ENCODE data around the gene NUP210L.
"Not testable (repeated sequence)": the region's sequence is repeated elsewhere in the genome, so short reads cannot be mapped to it uniquely, and the experiment has no call there.

The NUP210L gene

DNA sequence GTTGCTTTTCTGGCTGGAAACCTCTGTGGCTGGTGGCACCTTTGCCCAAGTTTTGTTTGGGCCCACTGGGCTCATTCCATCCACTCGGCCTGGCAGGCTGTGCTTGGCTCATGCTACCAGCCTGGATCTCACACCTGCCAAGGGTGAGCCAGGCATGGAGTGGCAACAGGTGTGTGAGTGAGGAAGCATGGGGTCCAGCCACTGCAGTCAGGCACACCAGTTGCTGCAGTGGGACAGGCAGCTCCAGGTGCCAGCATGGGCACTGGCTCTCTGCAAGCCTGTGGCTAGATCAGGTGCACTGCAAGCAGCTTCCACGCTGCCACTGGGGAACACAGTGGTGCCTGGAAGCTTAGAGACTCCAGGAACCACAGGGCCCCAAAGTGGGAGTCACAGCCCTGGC is 57.0 kb downstream of the NUP210L start:
- DNase-seq (ENCODE audit: low spot score): no peak

DNA sequence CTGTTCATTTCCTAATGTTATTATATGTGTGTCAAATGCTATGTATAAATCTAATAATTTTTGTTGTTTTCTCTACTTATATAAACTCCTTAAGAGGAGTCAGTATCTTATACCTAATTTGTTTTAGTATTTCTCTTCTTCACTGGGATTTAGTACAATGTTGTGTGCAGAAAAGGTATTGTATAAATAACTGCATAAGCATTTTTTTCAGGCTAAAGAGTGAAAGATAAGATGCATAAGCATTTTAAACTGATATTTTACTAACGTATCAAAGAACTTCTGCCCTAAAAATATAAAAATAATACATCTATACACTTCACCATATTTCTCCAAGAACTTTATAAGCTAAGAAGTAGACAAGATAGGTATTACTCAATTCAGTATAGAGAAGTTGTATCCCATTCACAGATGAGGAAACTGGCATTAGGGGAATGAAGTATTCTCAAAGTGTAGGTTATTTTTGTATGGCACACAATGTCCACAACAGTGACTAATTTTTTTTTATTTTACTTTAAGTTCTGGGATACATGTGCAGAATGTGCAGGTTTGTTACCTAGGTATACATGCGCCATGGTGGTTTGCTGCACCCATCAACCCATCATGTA is 59.3 kb downstream of the NUP210L start:
- no peak for DNase-seq (ENCODE audit: low spot score)

DNA sequence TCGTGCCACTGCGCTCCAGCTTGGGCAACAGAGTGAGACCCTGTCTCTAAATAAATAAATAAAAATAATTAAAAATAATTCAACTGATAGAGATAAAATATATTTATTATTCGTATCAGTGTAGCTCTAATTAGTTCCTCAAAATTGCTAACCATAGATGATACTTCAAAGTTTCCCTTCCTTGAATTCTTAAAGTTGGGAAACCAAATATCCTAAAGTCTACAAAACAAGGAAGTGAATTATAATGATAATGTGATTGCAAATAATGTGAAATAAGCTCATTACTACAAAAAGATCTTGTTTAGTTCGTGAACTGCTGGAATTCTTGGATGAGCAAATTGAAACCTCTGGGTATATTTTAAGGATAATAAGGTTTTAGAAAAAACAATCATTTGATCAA is 60.5 kb downstream of the NUP210L start:
- DNase-seq (ENCODE audit: low spot score): no peak

DNA sequence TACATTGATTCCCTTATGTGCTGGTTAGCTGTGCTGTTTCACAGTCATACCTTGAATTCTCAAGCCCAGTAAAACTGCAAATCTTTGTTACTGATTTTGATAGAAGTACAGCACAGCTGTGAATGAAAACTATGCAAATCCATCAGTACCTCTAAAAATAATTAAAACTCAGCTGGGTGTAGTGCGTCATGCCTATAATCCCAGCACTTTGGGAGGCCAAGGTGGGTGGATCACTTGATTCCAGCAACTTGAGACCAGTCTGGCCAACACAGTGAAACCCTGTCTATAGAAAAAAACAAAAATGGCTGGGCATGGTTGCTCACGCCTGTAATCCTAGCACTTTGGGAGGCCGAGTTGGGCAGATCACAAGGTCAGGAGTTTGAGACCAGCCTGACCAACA is 61.2 kb downstream of the NUP210L start:
- DNase-seq (ENCODE audit: low spot score): no peak

DNA sequence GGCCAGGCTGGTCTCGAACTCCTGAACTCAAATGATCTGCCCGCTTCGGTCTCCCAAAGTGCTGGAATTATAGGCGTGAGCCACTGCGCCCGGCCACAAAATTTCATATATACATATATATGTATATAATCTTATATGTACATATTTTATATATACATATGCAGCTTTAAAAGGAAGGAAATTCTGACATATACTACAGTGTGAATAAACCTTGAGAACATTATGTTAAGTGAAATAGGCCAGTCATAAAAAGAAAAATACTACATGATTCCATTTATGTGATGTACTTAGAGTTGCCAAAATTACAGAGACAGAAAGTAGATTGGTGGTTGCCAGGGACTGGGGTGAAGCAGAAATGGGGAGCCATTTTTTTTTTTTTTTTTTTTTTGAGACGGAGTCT is 63.2 kb downstream of the NUP210L start:
- DNase-seq (ENCODE audit: low spot score): no peak

DNA sequence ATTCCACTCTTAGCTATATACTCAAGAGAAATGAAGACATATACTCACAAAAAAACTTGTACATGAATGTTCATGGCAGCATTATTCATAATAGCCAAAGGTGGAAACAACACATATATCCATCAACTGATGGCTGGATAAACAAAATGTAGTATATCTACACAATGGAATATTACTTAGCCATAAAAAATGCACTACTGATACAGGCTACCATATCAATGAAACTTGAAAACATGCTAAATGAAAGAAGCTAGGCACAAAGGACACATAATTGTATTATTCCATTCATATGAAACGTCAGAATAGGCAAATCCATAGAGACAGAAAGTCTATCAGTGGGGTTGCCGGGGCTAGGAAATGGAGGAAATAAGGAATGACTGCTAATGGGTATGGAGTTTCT is 67.3 kb downstream of the NUP210L start:
- DNase-seq (ENCODE audit: low spot score): no peak

DNA sequence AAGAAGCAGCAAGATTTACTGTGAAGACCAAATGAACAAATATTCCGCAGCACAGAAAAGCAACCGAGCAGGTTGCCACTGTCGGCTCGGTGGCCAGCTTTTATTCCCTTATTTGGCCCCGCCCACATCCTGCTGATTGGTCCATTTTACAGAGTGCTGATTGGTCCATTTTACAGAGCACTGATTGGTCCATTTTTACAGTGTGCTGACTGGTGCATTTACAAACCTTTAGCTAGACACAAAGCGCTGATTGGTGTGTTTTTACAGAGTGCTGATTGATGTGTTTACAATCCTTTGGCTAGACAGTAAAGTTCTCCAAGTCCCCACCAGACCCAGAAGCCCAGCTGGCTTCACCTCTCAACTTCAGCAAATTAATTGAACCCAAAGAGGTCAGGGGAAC is 71.8 kb downstream of the NUP210L start:
- not testable (repeated sequence) for DNase-seq (ENCODE audit: low spot score)

DNA sequence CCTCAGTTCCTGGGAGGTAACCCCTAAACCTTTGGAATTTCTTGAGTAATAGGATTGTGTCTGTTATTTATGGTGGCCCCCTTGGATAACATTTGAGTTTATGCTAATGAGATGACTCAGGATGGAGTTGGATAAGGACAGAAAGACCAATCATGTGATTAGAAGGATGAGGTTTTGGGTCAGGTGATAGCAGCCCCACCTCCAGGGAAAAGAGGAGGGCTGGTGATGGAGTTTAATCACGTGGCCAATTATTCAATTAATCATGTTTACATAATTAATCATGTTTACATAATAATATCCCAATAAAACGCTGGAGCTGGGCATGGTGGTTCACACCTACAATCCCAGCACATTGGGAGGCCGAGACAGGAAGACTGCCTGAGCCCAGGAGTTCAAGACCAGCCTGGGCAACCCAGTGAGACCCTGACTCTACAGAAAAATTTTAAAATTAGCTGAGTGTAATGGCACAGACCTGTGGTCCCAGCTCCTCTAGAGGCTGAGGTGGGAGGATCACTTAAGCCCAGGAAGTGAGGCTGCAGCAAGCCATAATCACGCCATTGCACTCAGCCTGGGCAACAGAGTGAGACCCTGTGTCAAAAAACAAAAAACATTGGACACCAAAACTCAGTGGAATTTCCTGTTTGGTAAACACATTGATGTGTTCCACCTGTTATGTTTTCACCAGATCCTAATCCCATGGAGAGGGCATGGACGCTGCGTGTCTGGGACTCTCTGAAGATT is 73.3 kb downstream of the NUP210L start:
- DNase-seq (ENCODE audit: low spot score): no peak

DNA sequence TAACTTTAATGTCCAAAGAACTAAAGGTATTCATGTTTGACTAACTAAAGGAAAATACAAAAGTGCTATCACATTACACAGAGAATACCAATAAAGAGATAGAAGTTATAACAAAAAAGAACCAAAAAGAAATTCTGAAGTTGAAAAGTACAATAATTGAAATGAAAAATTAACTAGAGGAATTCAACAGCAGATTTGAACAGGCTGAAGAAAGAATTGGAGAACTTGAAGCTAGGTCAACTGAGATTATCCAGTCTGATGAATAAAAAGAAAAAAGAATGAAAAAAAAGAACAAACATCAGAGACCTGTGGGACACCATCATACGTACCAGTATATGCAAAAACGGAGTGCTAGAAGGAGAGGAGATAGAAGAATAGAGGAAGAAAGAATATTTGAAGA is 78.5 kb downstream of the NUP210L start:
- no peak for DNase-seq (ENCODE audit: low spot score)

DNA sequence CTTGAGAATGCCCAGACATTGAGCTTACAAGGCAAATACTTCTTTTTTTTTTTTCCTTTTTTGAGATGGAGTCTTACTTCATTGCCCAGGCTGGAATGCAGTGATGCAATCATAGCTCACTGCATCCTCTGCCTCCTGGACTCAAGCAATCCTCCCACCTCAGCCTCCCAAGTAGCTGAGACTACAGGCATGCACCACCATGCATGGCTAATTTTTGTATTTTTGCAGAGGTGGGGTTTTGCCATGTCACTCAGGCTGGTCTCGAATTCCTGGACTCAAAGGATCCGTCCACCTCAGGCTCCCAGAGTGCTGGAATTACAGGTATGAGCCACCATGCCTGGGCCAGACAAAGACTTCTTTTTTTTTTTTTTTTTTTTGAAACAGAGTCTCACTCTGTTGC is 79.1 kb downstream of the NUP210L start:
- no peak for DNase-seq (ENCODE audit: low spot score)

DNA sequence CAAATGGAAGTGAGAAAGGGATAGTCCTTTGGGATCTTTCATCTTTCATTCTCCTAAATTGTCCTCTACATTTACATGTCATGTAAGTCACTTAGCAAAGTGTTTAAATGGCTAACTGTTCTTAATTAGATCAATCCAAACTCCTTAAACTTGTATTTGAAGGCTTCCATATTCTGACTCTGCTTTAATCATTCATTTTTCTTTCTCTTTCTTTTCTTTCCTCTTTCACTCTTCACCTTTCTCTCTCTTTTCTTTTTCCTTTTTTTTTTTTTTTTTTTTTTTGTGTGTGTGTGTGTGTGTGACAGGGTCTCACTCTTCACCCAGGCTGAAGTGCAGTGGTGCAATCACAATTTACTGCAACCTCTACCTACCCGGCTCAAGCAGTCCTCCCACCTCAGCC is 92.6 kb downstream of the NUP210L start:
- no peak for DNase-seq (ENCODE audit: low spot score)

DNA sequence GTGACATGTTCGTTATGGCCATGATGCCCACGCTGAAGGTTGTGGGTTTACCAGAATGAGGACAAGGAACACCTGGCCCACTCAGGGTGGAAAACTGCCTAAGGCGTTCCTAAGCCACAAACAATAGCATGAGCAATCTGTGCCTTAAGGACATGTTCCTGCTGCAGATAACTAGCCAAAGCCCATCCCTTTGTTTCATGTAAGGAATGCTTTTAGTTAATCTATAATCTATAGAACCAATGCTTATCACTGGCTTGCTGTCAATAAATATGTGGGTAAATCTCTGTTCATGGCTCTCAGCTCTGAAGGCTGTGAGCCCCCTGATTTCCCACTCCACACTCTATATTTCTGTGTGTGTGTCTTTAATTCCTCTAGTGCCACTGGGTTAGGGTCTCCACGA is 107.4 kb downstream of the NUP210L start:
- DNase-seq (ENCODE audit: low spot score): not testable (repeated sequence)

DNA sequence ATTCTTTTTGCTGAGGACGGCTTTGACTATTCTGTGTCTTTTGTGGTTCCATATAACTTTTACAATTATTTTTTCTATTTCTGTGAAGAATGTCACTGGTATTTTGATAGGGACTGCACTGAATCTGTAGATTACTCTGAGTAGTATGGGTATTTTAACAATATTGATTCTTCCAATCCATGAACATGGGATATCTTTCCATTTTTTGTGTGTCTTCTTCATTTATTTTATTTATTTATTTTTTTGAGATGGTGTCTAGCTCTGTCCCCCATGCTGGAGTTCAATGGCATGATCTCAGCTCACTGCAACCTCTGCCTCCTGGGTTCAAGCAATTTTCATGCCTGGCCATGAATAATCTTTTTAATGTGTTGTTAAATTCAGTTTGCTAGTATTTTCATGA is 121.2 kb downstream of the NUP210L start:
- DNase-seq (ENCODE audit: low spot score): not testable (repeated sequence)

DNA sequence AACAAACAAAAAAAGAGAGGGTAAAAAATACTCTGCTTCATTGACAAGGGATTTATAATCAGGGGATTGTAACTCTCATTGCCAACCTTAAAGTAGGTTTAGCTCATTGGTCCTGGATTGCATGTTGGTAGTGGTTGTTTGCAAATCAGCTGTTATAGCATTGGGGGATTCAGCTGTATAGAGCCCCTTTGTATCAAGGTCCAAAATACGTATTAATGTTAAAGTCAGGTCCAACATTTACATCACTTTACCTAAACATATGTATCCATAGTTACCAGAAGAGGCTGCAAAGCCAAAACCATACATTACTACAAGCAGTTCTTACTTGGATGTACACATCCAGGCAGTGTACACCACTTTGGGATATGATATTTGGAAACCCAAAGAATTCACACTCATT is 134.9 kb downstream of the NUP210L start:
- DNase-seq (ENCODE audit: low spot score): no peak

DNA sequence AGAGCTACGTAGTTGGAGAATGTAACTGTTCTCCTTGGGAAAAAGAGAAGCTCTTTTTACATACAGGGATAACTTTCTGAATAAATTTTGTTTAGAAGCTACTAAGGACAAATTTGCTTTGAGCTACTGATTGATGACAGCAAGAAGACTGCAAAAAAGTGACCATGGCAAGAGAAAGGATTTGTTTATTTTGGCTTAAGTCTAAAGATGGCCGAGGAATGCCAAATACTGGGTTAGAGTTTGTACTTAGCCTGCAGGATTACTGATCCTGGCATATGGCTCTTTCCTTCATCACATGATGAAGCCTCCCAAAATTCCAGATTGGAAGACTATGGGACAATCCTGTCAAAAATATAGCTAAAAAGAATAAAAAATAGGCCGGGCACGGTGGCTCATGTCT is 135.6 kb downstream of the NUP210L start:
- DNase-seq (ENCODE audit: low spot score): no peak

DNA sequence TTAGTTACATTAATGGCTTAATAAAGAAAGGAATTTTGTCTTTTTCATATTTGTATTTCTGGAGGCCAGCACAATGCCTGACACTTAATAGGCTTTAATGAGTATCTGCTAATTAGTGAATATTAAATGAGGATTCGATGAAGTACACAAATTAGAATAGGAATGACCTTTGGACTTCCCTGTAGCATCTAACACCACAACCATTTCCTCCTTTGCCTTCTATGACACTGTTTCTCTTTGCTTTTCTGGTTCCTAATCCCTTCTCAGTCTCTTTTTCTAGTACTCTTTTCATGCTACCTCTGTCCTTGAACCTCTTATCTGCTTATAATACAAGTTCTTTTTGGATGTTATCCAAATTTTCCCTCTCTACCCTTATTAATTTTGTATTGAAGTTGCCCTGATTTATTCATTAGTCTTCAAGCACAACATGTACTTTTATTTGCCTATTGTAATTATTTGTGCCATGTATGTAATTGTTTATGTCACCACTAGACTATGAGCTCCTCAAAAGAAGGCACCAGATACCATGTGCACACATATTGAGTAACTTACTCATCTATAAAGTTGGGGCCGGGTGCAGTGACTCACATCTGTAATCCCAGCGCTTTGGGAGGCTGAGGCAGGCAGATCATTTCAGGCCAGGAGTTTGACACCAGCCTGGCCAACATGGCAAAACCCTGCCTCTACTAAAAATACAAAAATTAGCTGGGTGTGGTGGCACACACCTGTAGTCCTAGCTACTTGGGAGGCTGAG is 140.5 kb downstream of the NUP210L start:
- no peak for DNase-seq (ENCODE audit: low spot score)

DNA sequence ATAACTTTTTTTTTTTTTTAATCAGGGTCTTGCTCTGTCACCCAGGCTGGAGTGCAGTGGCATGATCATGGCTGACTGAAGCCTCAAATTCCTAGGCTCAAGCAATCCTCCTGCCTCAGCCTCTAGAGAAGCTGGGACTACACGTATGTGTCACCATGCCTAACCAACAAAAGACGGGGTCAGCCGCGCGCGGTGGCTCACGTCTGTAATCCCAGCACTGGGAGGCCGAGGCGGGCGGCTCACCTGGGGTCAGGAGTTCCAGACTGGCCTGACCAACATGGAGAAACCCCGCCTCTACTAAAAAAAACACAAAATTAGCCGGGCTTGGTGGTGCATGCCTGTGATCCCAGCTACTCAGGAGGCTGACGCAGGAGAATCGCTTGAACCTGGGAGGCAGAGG is 142.3 kb downstream of the NUP210L start:
- not testable (repeated sequence) for DNase-seq (ENCODE audit: low spot score)

DNA sequence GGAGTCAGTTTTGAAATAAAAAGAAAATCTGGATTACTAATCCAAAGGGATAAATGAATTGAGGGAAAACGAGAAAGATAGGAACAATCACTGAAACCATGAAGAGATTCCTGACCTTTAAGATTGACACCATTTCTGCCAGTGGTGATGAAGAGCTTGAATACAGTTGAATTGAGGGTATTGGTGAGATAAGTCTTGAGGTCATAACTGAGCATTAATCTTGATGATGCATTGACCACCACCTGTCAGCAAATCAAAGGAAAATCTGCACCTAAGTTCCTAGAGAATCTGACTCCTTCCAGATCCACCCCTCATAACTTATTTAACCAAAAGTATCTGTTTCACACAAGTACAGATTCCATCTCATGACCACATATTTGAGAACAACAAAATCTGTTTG is 142.7 kb downstream of the NUP210L start:
- DNase-seq (ENCODE audit: low spot score): no peak

DNA sequence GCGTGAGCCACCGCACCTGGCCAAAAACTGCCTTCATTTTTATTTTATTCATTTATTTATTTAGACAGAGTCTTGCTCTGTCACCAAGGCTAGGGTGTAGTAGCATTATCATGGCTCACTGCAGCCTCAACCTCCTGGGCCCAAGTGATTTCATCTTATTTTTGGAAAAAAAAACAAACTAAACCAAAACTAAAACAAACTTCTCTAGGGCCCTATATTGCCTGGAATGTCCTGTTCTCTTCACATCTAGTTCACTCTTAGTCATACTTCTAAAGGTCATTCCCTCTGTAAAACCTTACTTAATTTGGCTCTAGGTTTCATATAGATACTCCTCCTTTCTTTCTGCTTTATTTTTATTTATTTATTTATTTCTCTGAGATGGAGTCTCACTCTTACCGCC is 148.7 kb downstream of the NUP210L start:
- no peak for DNase-seq (ENCODE audit: low spot score)

DNA sequence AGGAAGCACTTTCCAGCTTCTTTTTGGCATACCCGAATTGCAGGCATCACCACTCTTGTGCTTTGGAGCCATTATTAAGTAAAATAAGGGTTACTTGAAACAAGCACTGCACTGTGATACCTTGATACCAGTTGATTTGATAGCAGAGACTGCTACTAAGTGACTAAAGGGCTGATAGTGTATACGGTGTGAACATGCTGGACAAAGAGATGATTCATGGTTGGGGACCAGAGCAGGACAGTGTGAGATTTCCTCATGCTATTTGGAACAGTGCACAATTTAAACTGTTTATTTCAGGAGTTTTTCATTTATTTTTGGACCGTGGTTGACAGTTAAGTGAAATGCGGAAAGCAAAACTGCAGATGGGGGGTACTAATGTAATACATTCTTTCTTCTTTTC is 154.5 kb downstream of the NUP210L start:
- no peak for DNase-seq (ENCODE audit: low spot score)

DNA sequence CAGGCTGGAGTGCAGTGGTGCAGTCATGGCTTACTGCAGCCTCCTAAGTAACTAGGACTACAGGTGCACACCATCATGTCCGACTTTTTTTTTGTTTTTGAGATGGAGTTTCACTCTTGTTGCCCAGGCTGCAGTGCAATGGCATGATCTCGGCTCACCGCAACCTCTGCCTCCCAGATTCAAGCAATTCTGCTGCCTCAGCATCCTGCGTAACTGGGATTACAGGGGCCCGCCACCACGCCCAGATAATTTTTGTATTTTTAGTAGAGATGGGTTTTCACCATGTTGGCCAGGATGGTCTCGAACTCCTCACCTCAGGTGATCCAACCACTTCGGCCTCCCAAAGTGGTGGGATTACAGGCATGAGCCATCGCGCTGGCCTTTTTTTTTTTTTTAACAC is 158.0 kb downstream of the NUP210L start:
- not testable (repeated sequence) for DNase-seq (ENCODE audit: low spot score)

DNA sequence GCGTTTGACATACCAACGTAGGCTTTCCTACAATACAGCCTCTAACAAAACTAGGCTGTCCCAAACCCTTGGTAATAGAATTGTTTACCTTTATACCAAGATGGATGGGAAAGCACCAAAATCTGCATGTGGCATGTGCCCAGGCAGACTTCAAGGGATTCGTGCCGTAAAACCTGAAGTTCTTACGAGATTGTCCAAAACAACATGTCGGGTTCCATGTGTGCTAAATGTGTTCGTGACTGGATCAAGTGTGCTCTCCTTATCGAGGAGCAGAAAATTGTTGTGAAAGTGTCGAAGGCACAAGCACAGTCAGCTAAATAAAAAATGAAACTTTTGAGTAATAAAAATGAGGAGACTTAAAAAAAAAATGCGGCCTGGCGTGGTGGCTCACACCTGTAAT is 159.2 kb downstream of the NUP210L start:
- no peak for DNase-seq (ENCODE audit: low spot score)

DNA sequence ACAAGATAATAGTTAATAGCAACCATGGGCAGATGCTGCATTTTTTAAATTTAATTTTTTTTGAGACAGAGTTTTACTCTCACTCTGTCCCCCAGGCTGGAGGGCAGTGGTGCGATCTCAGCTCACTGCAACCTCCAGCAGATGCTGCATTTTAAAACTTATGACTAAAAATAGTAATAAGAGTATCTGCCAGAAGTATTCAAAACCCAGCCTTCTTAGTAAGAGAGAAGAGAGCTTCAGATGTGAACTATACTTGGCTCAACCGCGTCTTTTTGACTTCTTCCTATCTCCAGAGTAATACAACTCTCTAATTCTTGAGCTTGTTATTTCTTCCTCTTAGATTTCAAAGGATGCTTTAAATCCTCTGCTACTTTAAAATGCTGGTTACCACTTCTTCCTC is 159.7 kb downstream of the NUP210L start:
- no peak for DNase-seq (ENCODE audit: low spot score)
